Erythroblast (primary cell): Measurements from ENCODE around the gene ATP6V0B.

Experiments used
- GATA1 ChIP-seq: IDR thresholded peaks from 2 replicates; pipeline ENCODE4 v1.6.1; 2011; ENCODE audit warnings: low read depth, mild to moderate bottlenecking, control low read depth, low read length, moderate library complexity
- POLR2A ChIP-seq: IDR thresholded peaks from 2 replicates; pipeline ENCODE4 v1.6.1; 2011; ENCODE audit warnings: mild to moderate bottlenecking, low read length

DNA sequence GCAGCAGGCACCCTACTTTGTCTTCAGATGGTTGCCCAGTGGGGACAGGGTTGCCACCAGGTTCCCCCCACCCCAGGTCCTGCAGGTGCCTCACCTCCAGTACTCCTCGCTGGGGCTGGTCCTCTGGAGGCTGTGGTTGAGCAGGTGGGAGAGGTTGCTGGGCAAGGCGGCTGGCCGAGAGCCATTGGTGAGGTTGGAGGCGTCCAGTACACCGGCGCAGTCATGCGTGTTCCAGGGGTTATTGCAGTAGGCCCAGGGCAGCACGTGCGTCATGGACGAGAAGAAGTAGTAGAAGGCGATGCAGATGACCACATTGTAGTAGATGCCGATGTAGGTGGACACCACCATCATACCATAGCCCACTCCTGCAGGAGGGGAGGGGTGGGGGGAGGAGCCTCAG, 33.5 kb downstream of the ATP6V0B start:
- TF ChIP-seq POLR2A (no peak), GATA1 (no peak)
